AG09309 (cell line): Measurements from ENCODE around the gene UHMK1.

ENCODE experiments used
- DNase-seq: peaks from one replicate; pipeline ENCODE4 v3.0.0-alpha.2; 2010; ENCODE audit warnings: low read depth
- H3K4me3 ChIP-seq: 2 replicates; pipeline ENCODE4 v1.5.1; 2011; ENCODE audit warnings: mild to moderate bottlenecking, low read depth, low read length, moderate library complexity; ENCODE audit not compliant: control insufficient read depth
- CTCF ChIP-seq: IDR thresholded peaks from 2 replicates; pipeline ENCODE4 v1.5.1; 2011; ENCODE audit warnings: mild to moderate bottlenecking, low read depth, low read length, inconsistent platforms; ENCODE audit not compliant: insufficient read depth, control insufficient read depth; ENCODE audit errors: missing control alignments

The UHMK1 gene

GRCh38 chr1:162573136-162573535 lies 75.5 kb downstream of the UHMK1 start:
- DNase-seq = no peak
- no peak overlapping the region for H3K4me3 ChIP-seq
- no peak for TF ChIP-seq CTCF

- H3K4me3 ChIP-seq = no peak overlapping the region
- DNase-seq = no peak
- no peak for TF ChIP-seq CTCF
Measured at GRCh38 chr1:162578071-162578700, 80.6 kb downstream of the UHMK1 start.

- DNase-seq = no peak
- no peak overlapping the region for H3K4me3 ChIP-seq
- no peak for TF ChIP-seq CTCF
Measured at GRCh38 chr1:162578936-162579335, 81.3 kb downstream of the UHMK1 start.
